ENCODE results near the gene PLA2G4D.

The PLA2G4D gene

DNA sequence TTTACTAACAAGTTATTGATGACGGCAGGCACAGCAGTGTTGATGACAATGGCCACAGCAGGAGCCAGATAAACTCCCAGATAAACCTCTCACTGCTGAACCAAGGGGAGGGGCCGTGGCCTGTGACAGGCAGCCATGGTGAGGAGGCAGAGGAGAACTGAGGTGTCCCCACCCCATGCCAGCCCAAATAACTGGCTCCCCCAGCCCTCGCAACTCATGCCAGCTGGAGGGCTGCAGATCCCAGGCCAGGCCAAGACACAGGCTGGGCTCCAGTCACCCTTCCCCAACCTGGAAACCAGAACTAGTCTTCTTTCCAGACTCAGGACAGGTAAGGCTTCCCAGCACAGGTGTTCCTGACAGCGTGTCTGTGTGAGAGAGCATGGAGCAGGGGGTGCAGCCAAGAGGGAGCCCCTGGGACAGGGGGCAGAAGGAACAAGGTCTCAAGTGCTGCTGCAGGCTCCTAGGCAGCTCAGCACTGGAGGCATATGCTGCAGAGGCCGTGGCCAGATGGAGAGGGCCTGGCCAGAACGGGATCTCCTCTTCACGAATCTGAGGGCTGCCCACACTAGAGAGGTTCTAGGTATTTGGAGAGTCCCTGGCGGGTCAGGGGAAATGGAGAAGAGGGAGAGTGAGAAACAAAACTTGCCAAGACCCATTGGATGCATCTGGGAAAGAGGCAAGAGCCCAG, 46.2 kb upstream of the PLA2G4D start:
- H3K4me2 ChIP-seq, result no peak overlapping the region
- TF ChIP-seq, protein P1, sequence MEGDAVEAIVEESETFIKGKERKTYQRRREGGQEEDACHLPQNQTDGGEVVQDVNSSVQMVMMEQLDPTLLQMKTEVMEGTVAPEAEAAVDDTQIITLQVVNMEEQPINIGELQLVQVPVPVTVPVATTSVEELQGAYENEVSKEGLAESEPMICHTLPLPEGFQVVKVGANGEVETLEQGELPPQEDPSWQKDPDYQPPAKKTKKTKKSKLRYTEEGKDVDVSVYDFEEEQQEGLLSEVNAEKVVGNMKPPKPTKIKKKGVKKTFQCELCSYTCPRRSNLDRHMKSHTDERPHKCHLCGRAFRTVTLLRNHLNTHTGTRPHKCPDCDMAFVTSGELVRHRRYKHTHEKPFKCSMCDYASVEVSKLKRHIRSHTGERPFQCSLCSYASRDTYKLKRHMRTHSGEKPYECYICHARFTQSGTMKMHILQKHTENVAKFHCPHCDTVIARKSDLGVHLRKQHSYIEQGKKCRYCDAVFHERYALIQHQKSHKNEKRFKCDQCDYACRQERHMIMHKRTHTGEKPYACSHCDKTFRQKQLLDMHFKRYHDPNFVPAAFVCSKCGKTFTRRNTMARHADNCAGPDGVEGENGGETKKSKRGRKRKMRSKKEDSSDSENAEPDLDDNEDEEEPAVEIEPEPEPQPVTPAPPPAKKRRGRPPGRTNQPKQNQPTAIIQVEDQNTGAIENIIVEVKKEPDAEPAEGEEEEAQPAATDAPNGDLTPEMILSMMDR (conservative IDR thresholded peaks at IDR 0.05; ENCODE audit: low read depth, low read length), result no peak

DNA sequence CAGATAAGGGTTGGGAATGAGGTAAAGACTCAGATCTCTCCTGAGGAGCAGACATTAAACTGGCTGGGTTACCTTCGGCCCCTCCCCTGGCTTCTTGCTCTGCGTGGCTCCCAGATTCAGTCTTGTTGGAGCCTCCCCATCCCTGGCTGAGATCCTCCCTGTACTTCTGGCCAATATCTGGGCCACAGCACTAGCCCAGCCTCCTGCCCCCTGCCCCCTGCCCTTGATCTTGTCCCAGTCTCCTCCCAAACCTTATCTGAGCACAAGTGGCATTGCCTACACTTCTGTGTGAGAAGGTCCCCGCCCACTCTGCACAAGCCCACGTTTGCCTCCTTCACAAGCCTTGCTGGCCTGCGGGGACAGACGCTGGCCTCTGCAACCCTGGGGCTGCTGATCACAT, 45.2 kb upstream of the PLA2G4D start:
- Histone ChIP-seq H3K79me2 (ENCODE audit: insufficient read depth, low read depth) (no peaks in the 10 kb centered on the region), H3K4me3 (IDR thresholded peaks at IDR 0.05; ENCODE audit: insufficient read depth, low read depth, low read length) (no peak overlapping the region), H3K27me3 (ENCODE audit: insufficient read depth, low read depth) (0 out of 2 replicates have a peak, but pooled peaks cover 2% of the 10 kb centered on the region), H3K27ac (no peak overlapping the region), H3K9ac (no peak overlapping the region), H3K4me1 (ENCODE audit: low read depth, poor library complexity, severe bottlenecking) (no peaks in the 10 kb centered on the region), H3K36me3 (ENCODE audit: insufficient read depth) (no peaks in the 10 kb centered on the region), H3K4me2 (no peak overlapping the region), H4K20me1 (ENCODE audit: insufficient read depth) (no peaks in the 10 kb centered on the region), H2AFZ (ENCODE audit: low read depth) (no peak overlapping the region)
- TF ChIP-seq, protein P1 (conservative IDR thresholded peaks at IDR 0.05; ENCODE audit: low read depth, low read length), result no peak

More for the DNA sequence above, 46.2 kb upstream of the PLA2G4D start:
- Histone ChIP-seq H3K9ac (no peak overlapping the region), H3K4me3 (IDR thresholded peaks at IDR 0.05; ENCODE audit: insufficient read depth, low read depth, low read length) (no peak overlapping the region), H3K79me2 (ENCODE audit: insufficient read depth, low read depth) (no peaks in the 10 kb centered on the region), H3K27ac (no peak overlapping the region), H2AFZ (ENCODE audit: low read depth) (no peak overlapping the region), H3K27me3 (ENCODE audit: insufficient read depth, low read depth) (0 out of 2 replicates have a peak, but pooled peaks cover 2% of the 10 kb centered on the region), H3K4me1 (ENCODE audit: low read depth, poor library complexity, severe bottlenecking) (no peaks in the 10 kb centered on the region), H3K36me3 (ENCODE audit: insufficient read depth) (no peaks in the 10 kb centered on the region), H4K20me1 (ENCODE audit: insufficient read depth) (no peaks in the 10 kb centered on the region)

DNA sequence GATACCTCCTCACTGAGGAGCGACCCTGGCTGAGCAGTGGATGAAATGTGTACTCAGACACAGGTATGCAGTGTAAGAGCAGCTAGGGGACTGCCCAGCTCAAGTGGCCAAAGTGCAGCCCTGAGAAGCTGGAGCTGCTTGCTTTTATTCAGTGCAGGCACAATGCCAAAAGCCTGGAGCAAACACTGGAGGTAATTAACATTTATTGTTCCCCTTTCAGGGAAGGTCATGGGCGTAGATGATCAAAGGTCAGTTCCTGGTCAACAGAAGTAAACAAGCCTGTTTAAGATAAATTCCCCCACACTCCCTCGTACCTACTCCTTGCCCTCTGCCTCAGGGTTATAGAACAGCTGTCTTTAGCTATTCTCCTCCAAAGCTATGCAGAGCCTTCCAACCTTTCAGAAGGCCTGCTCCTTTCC, 44.6 kb upstream of the PLA2G4D start:
- no peaks in the 10 kb centered on the region for H3K27me3 ChIP-seq (ENCODE audit: insufficient read depth, low read depth)
- H4K20me1 ChIP-seq (ENCODE audit: insufficient read depth), result no peaks in the 10 kb centered on the region
- H3K9ac ChIP-seq, result no peak overlapping the region
- H3K4me2 ChIP-seq, result no peak overlapping the region
- no peaks in the 10 kb centered on the region for H3K79me2 ChIP-seq (ENCODE audit: insufficient read depth, low read depth)
- no peak overlapping the region for H2AFZ ChIP-seq (ENCODE audit: low read depth)
- H3K27ac ChIP-seq, result no peak overlapping the region
- TF ChIP-seq, protein P1 (conservative IDR thresholded peaks at IDR 0.05; ENCODE audit: low read depth, low read length), result no peak
- H3K4me3 ChIP-seq (IDR thresholded peaks at IDR 0.05; ENCODE audit: insufficient read depth, low read depth, low read length), result no peak overlapping the region
- no peaks in the 10 kb centered on the region for H3K4me1 ChIP-seq (ENCODE audit: low read depth, poor library complexity, severe bottlenecking)
- no peaks in the 10 kb centered on the region for H3K36me3 ChIP-seq (ENCODE audit: insufficient read depth)

DNA sequence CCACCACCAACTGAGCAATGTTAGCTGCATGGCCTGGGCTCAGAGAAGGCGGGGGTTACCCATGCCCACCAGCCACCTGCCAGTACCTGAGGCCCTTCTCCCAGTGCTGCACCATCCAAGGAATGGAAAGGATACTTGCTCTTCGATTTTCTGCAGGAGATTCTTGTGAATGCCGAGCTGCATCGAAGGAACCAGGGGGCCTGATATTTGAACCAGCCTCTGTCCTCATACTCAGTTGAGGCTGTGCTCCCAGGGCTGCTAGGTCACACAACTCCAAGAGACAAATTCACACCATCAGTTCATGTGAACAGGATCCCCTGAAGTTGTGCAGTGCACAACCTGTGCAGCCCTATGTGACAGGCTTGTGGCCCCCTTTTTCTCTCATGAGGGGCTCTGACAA, 44.0 kb upstream of the PLA2G4D start:
- Histone ChIP-seq H3K4me1 (ENCODE audit: low read depth, poor library complexity, severe bottlenecking) (no peaks in the 10 kb centered on the region), H3K79me2 (ENCODE audit: insufficient read depth, low read depth) (no peaks in the 10 kb centered on the region)

More for the DNA sequence above, 44.0 kb upstream of the PLA2G4D start:
- no peak overlapping the region for H2AFZ ChIP-seq (ENCODE audit: low read depth)
- H3K4me2 ChIP-seq, result no peak overlapping the region
- H3K27me3 ChIP-seq (ENCODE audit: insufficient read depth, low read depth), result no peaks in the 10 kb centered on the region
- TF ChIP-seq, protein P1 (conservative IDR thresholded peaks at IDR 0.05; ENCODE audit: low read depth, low read length), result no peak
- no peak overlapping the region for H3K27ac ChIP-seq
- no peaks in the 10 kb centered on the region for H3K36me3 ChIP-seq (ENCODE audit: insufficient read depth)
- no peaks in the 10 kb centered on the region for H4K20me1 ChIP-seq (ENCODE audit: insufficient read depth)
- no peak overlapping the region for H3K9ac ChIP-seq
- no peak overlapping the region for H3K4me3 ChIP-seq (IDR thresholded peaks at IDR 0.05; ENCODE audit: insufficient read depth, low read depth, low read length)
